Left lung (tissue), 10 donors: ENCODE data around the gene SCAPER. TPM values are rescaled to one million over a fixed set of nuclear protein-coding genes. Genes with fewer than 3 reads are reported as not detected.
"Not testable (repeated sequence)": the region's sequence is repeated elsewhere in the genome, so short reads cannot be mapped to it uniquely, and the experiment has no call there.

Source experiments
- ATAC-seq: fragments of 200-7000 bp; cut with Tn5 transposase; one replicate; pipeline ENCODE4 v1.9.1; 2020; ENCODE audit warnings: moderate library complexity
- DNase-seq, 4 donors: peaks; one replicate each; pipeline ENCODE4 v3.0.0-alpha.2; 2013 to 2020
- H3K27ac ChIP-seq, 2 donors: fragments of 200-600 bp; sonication (generic) in 1 of 2; one replicate each; pipeline versions ENCODE4 v1.5.0 to v1.8.0; 2020 to 2021
- H3K27me3 ChIP-seq, 2 donors: fragments of 200-600 bp; sonication (generic) in 1 of 2; one replicate each; pipeline versions ENCODE4 v1.5.0 to v1.8.0; 2020 to 2021
- H3K36me3 ChIP-seq, 2 donors: fragments of 200-600 bp; sonication (generic) in 1 of 2; one replicate each; pipeline versions ENCODE4 v1.5.0 to v1.8.0; 2020 to 2021
- H3K4me1 ChIP-seq, 2 donors: fragments of 200-600 bp; one replicate each; pipeline ENCODE4 v1.8.0; 2021
- H3K4me3 ChIP-seq, 2 donors: fragments of 200-600 bp; sonication (generic) in 1 of 2; one replicate each; pipeline versions ENCODE4 v1.5.0 to v1.8.0; 2020 to 2021; ENCODE audit warnings: mild to moderate bottlenecking in 1 of 2
- H3K9me3 ChIP-seq, 2 donors: fragments of 200-600 bp; sonication (generic) in 1 of 2; one replicate each; pipeline versions ENCODE4 v1.5.0 to v1.8.0; 2020 to 2021
- intact Hi-C, 2 donors: fragments of 100-400 bp; cut with DNase I; formaldehyde crosslinking; loops; one replicate each; pipeline versions ENCODE4 v1.11.2 to v1.14.2; 2022
- polyA plus RNA-seq, 6 donors: library from polyadenylated mRNA; unstranded; fragments of 120-200 nt; gene quantifications; one replicate each; pipeline ENCODE4 v1.2.1, GENCODE V29; 2013; ENCODE audit not compliant: insufficient read length in 6 of 6
- total RNA-seq, 2 donors: library from RNA; stranded (reverse); fragmentation: NEBNext Ultra II Directional; extraction: Animal tissue kit (Norgen Biotek cat#: 25700); gene quantifications; one replicate each; pipeline ENCODE4 v1.2.1, GENCODE V29; 2021
- TF ChIP-seq, protein P1 (sequence below), 2 donors: fragments of 200-600 bp; sonication (generic) in 1 of 2; IDR thresholded peaks; one replicate each; pipeline versions ENCODE4 v1.5.0 to v1.8.0; 2021; ENCODE audit warnings: antibody characterized with exemption in 2 of 2
- donor health status: DM: no; HTN: yes; CAD: no.
- donor health status: DM: no; HTN: no; CAD: no.

SCAPER gene
- total and polyA plus RNA-seq, 8 donors = 18.3 to 30.0 (median 26.6) TPM

GRCh38 chr15:76310475-76311099 is 594.6 kb downstream of the SCAPER start:
- TF ChIP-seq, protein P1, sequence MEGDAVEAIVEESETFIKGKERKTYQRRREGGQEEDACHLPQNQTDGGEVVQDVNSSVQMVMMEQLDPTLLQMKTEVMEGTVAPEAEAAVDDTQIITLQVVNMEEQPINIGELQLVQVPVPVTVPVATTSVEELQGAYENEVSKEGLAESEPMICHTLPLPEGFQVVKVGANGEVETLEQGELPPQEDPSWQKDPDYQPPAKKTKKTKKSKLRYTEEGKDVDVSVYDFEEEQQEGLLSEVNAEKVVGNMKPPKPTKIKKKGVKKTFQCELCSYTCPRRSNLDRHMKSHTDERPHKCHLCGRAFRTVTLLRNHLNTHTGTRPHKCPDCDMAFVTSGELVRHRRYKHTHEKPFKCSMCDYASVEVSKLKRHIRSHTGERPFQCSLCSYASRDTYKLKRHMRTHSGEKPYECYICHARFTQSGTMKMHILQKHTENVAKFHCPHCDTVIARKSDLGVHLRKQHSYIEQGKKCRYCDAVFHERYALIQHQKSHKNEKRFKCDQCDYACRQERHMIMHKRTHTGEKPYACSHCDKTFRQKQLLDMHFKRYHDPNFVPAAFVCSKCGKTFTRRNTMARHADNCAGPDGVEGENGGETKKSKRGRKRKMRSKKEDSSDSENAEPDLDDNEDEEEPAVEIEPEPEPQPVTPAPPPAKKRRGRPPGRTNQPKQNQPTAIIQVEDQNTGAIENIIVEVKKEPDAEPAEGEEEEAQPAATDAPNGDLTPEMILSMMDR (IDR thresholded peaks at IDR 0.05) = no peak
- H3K4me3 ChIP-seq = peak overlapping the region; percentile 84 to 85
- H3K9me3 ChIP-seq = no peaks in the 10 kb centered on the region
- H3K4me1 ChIP-seq = peaks cover 0 to 46% of the 10 kb centered on the region in 2 donors
- H3K27me3 ChIP-seq = no peaks in the 10 kb centered on the region
- peak in 1 of 4 donors; percentile 21 for DNase-seq
- ATAC-seq = peak; percentile 55
- intact Hi-C loops = no loop called here
- H3K36me3 ChIP-seq = no peaks in the 10 kb centered on the region
- H3K27ac ChIP-seq = peak overlapping the region; percentile 82 to 90

GRCh38 chr15:76309601-76310330 is 595.4 kb downstream of the SCAPER start:
- no peak overlapping the region for H3K27ac ChIP-seq

DNA sequence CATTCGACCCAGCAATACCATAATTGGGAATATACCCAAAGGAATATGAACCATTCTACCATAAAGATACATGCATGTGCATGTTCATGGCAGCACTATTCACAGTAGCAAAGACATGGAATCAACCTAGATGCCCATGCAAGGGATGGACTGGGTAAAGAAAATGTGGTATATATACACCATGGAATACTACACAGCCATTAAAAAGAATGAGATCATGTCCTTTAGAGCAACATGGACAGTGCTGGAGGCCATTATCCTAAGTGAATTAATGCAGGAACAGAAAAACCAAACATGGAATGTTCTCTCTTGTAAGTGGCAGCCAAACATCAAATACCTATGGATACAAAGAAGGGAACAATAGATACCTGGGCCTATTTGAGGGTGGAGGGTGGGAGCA is 601.2 kb downstream of the SCAPER start:
- intact Hi-C loops = no loop called here
- no peak for ATAC-seq
- no peak for DNase-seq
- Histone ChIP-seq H3K36me3 (no peaks in the 10 kb centered on the region), H3K27me3 (no peaks in the 10 kb centered on the region), H3K4me1 (peaks cover 3 to 41% of the 10 kb centered on the region in 2 donors), H3K27ac (no peak overlapping the region), H3K4me3 (no peak overlapping the region), H3K9me3 (no peaks in the 10 kb centered on the region)
- TF ChIP-seq, protein P1 (IDR thresholded peaks at IDR 0.05) = no peak

More at GRCh38 chr15:76309601-76310330, 595.4 kb downstream of the SCAPER start:
- Histone ChIP-seq H3K4me1 (peaks cover 0 to 49% of the 10 kb centered on the region in 2 donors), H3K9me3 (no peaks in the 10 kb centered on the region), H3K4me3 (peak overlapping the region in 1 of 2 donors; percentile 85), H3K27me3 (no peaks in the 10 kb centered on the region), H3K36me3 (no peaks in the 10 kb centered on the region)
- DNase-seq (peak in 2 of 4 donors; percentile 27 to 58), ATAC-seq (no peak)
- intact Hi-C loops = no loop called here
- TF ChIP-seq, protein P1 (IDR thresholded peaks at IDR 0.05) = no peak

- DNase-seq (no peak), ATAC-seq (no peak)
- Histone ChIP-seq H3K4me1 (peaks cover 5 to 23% of the 10 kb centered on the region in 2 donors), H3K4me3 (no peak overlapping the region), H3K27ac (no peak overlapping the region), H3K36me3 (no peaks in the 10 kb centered on the region), H3K9me3 (no peaks in the 10 kb centered on the region), H3K27me3 (no peaks in the 10 kb centered on the region)
- intact Hi-C loops = no loop called here
- TF ChIP-seq, protein P1 (IDR thresholded peaks at IDR 0.05) = no peak
Measured at GRCh38 chr15:76299786-76300185, 605.4 kb downstream of the SCAPER start.

- no peaks in the 10 kb centered on the region for H3K27me3 ChIP-seq
- no peak overlapping the region for H3K4me3 ChIP-seq
- DNase-seq = no peak
- ATAC-seq = peak; percentile 53
- TF ChIP-seq, protein P1 (IDR thresholded peaks at IDR 0.05) = no peak
- no peaks in the 10 kb centered on the region for H3K9me3 ChIP-seq
- no peak overlapping the region for H3K27ac ChIP-seq
- H3K4me1 ChIP-seq = peaks cover 5 to 23% of the 10 kb centered on the region in 2 donors
- intact Hi-C loops = no loop called here
- H3K36me3 ChIP-seq = no peaks in the 10 kb centered on the region
Measured at GRCh38 chr15:76298986-76299385, 606.2 kb downstream of the SCAPER start.

- H3K36me3 ChIP-seq, H3K27ac ChIP-seq, H3K9me3 ChIP-seq, DNase-seq, intact Hi-C loops, H3K27me3 ChIP-seq, ATAC-seq, H3K4me3 ChIP-seq: not testable (repeated sequence)
- peaks cover 5 to 27% of the 10 kb centered on the region in 2 donors for H3K4me1 ChIP-seq
Measured at GRCh38 chr15:76297951-76298350, 607.2 kb downstream of the SCAPER start.
